ENCODE data around the gene LZTS2.

GRCh38 chr10:101015582-101015973, 16.0 kb downstream of the LZTS2 start:
- TF ChIP-seq CTCF (IDR thresholded peaks at IDR 0.05; ENCODE audit: low read length) (no peak), EZH2 (IDR thresholded peaks at IDR 0.05; ENCODE audit: borderline replicate concordance, low read length) (no peak)
